SK-N-MC (cell line): ENCODE data around the gene TRH.

ENCODE experiments used
- EZH2 ChIP-seq: fragments of 200-600 bp; sonication (generic); IDR thresholded peaks from one replicate; pipeline ENCODE4 v1.6.1; 2017; ENCODE audit warnings: antibody characterized with exemption
- FOXP2 ChIP-seq: optimal IDR thresholded peaks from 2 replicates; pipeline ENCODE3; 2011; ENCODE audit warnings: mild to moderate bottlenecking, moderate library complexity; ENCODE audit not compliant: insufficient read depth; ENCODE audit errors: extremely low read length, control extremely low read depth
- POLR2AphosphoS5 ChIP-seq: IDR thresholded peaks from 2 replicates; pipeline ENCODE4 v1.6.1; 2012; ENCODE audit warnings: mild to moderate bottlenecking, low read depth, low read length, borderline replicate concordance

DNA sequence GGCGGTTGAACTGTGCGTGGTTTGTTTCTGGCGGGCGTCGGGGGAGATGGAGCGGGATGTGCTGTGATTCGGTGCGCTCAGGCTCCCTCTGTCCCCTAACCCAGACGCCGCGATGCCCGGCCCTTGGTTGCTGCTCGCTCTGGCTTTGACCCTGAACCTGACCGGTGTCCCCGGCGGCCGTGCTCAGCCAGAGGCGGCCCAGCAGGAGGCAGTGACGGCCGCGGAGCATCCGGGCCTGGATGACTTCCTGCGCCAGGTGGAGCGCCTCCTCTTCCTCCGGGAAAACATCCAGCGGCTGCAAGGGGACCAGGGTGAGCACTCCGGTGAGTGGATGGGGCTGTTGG, 1.2 kb downstream of the TRH start:
- TF ChIP-seq EZH2 (no peak), POLR2AphosphoS5 (no peak), FOXP2 (no peak)
